ENCODE data around the gene MPPED1. TPM values are rescaled to one million over a fixed set of nuclear protein-coding genes. Genes with fewer than 3 reads are reported as not detected.
A peak's percentile ranks its signal among the peaks of the same experiment; 100 is the strongest.

MPPED1 gene
- total RNA-seq, 4 donors from 2014 or later, result 0.29 to 6.8 (median 0.80) TPM; not detected in 1

DNA sequence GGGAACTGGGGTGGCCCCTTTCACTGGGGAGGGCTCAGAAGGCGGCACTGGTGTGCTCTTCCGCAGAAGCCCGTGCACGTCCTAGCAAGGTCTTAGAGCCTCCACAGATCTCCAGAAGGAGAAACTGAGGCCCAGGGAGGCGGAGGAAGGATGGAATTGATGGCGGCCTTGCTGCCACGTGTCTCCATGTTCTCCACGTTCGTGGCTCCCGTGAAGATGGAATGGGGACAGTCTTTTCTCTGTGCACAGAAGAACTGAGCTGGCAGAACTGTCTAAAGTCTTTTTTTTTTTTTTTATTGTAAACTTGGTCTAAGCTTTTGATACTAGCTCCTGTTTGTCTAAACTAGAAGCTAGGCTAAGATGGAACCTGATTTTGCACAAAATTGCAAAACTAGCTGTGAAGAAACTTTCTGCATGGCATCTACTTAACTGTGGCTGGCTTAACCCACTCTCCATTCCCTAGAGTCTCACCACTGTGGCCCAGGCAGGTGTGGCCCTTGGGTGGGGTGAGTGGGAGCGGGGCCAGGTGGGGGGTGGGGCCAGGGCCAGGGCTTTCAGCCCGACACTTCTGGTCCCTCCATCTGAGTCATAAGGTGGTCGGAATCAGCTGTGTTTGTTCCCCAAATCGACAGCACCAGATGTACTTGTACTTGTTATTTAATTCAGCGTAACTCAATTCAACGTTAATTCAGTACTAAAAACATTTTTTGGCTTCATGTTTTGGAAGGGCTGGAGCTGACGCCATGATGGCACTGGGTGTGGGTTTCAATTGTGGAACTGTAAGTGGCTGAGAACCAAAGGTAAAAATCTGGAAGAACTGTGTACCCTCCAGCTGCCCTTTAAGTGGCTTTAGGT, 120.7 kb downstream of the MPPED1 start:
- TF ChIP-seq POLR2A (IDR thresholded peaks at IDR 0.05) (no peak), CTCF (IDR thresholded peaks at IDR 0.05) (no peak)
- intact Hi-C loops (cut with DNase I; ENCODE audit: low total_unique reads), result no loop called here
- H3K4me3 ChIP-seq (ENCODE audit: low read depth, poor library complexity, severe bottlenecking), result no peak overlapping the region
- WGBS, 2 donors, result 64 to 74% methylated on average over 17 of the region's 17 CpGs
- peak in 1 of 2 donors; percentile 58 for DNase-seq (ENCODE audit: low spot score in 2 of 2)

DNA sequence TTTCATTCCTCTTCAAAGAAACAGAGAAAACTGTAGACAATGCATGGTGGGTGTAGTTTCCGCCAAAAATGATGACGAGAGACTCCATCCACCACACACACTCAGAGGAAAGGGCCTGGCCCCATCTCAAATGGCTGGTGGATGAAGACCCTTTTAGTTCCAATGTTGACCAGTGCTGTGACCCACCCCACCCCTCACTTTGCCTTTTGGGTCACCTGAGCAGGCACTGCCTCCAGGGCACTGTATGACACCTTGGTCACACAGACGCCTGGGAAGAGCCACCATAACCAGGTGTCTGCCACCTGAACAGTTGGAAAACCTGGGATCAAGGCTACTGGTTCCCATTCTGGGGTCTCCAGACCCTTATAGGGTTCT, 121.3 kb downstream of the MPPED1 start:
- no peak overlapping the region for H3K4me3 ChIP-seq (ENCODE audit: low read depth, poor library complexity, severe bottlenecking)
- 77 to 82% methylated on average over 3 of the region's 3 CpGs for WGBS, 2 donors
- DNase-seq (ENCODE audit: low spot score in 2 of 2), result peak in 1 of 2 donors; percentile 74
- TF ChIP-seq POLR2A (IDR thresholded peaks at IDR 0.05) (no peak), CTCF (IDR thresholded peaks at IDR 0.05) (no peak)
- intact Hi-C loops (cut with DNase I; ENCODE audit: low total_unique reads), result no loop called here

DNA sequence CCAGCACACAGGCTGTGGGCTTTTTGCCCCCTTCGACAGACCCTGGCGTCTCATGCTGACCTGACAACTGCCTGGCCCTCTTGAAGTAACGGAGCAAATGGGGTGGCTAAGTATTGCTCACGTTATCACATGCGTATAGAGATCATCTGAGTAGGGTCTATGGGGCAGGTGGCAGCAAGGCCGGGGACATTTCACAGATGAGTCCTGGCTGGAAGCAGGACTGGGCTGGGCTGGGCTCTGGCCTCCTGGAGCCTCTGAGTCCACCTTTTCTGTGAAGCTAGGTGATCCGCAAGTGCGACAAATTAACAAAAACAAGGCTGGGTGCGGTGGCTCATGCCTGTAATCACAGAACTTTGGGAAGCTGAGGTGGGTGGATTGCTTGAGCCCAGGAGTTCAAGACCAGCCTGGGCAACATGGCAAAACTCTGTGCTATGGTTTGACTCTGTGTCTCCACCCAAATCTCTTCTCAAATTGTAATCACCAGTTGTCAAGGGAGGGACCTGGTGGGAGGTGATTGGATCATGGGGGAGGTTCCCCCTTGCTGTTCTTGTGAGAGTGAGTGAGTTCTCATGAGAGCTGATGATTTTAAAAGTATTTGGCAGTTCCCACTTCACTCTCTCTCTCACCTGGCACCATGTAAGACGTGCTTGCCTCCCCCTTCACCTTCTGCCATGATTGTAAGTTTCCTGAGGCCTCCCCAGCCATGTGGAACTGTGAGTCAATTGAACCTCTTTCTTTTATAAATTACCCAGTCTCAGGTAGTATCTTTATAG, 122.0 kb downstream of the MPPED1 start:
- peak in 1 of 2 donors; percentile 60 for DNase-seq (ENCODE audit: low spot score in 2 of 2)

DNA sequence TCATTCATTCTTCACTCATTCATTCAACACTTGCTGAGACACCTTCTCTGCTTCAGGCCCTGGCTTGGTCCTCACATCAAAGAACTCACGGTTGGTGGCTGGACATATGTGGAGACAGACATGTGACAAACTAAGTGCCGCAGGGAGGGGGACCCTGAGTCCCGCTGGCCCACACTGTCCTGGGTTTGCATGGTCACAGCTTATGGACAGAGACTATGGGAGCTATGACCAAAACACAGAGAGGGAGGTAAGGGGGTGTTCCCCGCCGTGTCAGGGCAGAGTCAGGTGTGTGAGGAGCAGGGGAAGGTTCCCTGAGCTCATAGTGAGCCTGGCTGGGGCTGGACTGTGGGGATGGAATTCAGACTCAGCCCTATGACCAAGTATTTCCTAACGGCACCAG, 123.1 kb downstream of the MPPED1 start:
- TF ChIP-seq CTCF (IDR thresholded peaks at IDR 0.05), result no peak
- TF ChIP-seq POLR2A (IDR thresholded peaks at IDR 0.05), result no peak
- peak in 1 of 2 donors; percentile 56 for DNase-seq (ENCODE audit: low spot score in 2 of 2)
- intact Hi-C loops (cut with DNase I; ENCODE audit: low total_unique reads), result no loop called here
- 76 to 80% methylated on average over 6 of the region's 6 CpGs for WGBS, 2 donors
- H3K4me3 ChIP-seq (ENCODE audit: low read depth, poor library complexity, severe bottlenecking), result no peak overlapping the region

More for the DNA sequence above, 122.0 kb downstream of the MPPED1 start:
- no peak for TF ChIP-seq POLR2A (IDR thresholded peaks at IDR 0.05)
- no peak for TF ChIP-seq CTCF (IDR thresholded peaks at IDR 0.05)
- H3K4me3 ChIP-seq (ENCODE audit: low read depth, poor library complexity, severe bottlenecking), result no peak overlapping the region
- intact Hi-C loops (cut with DNase I; ENCODE audit: low total_unique reads), result no loop called here
- 92 to 93% methylated on average over 10 of the region's 10 CpGs for WGBS, 2 donors

GRCh38 chr22:43535336-43535735, 123.5 kb downstream of the MPPED1 start:
- H3K4me3 ChIP-seq (ENCODE audit: low read depth, poor library complexity, severe bottlenecking), result no peak overlapping the region
- peak in 1 of 2 donors; percentile 40 for DNase-seq (ENCODE audit: low spot score in 2 of 2)
- intact Hi-C loops (cut with DNase I; ENCODE audit: low total_unique reads), result no loop called here
- WGBS, 2 donors, result 57 to 70% methylated on average over 7 of the region's 7 CpGs
- TF ChIP-seq POLR2A (IDR thresholded peaks at IDR 0.05) (no peak), CTCF (IDR thresholded peaks at IDR 0.05) (no peak)
